Activated CD8-positive, alpha-beta T cell treated with anti-CD3 and anti-CD28 coated beads for 36 hours (primary cell): ENCODE data around the gene FAM83G. TPM values are rescaled to one million over a fixed set of nuclear protein-coding genes. Genes with fewer than 3 reads are reported as not detected.

Source experiments
- ATAC-seq: fragments of 200-7000 bp; cut with Tn5 transposase; one replicate; pipeline ENCODE4 v1.10.0; 2021; ENCODE audit warnings: mild to moderate bottlenecking, moderate library complexity
- CTCF ChIA-PET: fragments of 350-600 bp; sonication (Branson Sonifier 250); formaldehyde crosslinking; loops from one replicate; lab custom pipeline; 2021; ENCODE audit warnings: antibody characterized with exemption; lab: Charles Lee
- POLR2A ChIA-PET: fragments of 350-600 bp; sonication (Branson Sonifier 250); formaldehyde crosslinking; loops from one replicate; lab custom pipeline; 2021; ENCODE audit warnings: antibody characterized with exemption; lab: Charles Lee
- DNase-seq: peaks from one replicate; pipeline ENCODE4 v3.0.0-alpha.2; 2020
- H3K27ac Mint-ChIP-seq: one replicate; pipeline ENCODE4 v1.8.0; 2021; ENCODE audit warnings: mild to moderate bottlenecking, mixed read lengths
- H3K27me3 Mint-ChIP-seq: one replicate; pipeline ENCODE4 v1.8.0; 2021; ENCODE audit warnings: mixed read lengths
- H3K36me3 Mint-ChIP-seq: one replicate; pipeline ENCODE4 v1.8.0; 2021; ENCODE audit warnings: low read depth, mixed read lengths
- H3K4me1 Mint-ChIP-seq: one replicate; pipeline ENCODE4 v1.8.0; 2021; ENCODE audit warnings: low read depth, mixed read lengths
- H3K4me3 Mint-ChIP-seq: one replicate; pipeline ENCODE4 v1.8.0; 2021; ENCODE audit warnings: mild to moderate bottlenecking, moderate library complexity, mixed read lengths
- H3K9me3 Mint-ChIP-seq: one replicate; pipeline ENCODE4 v1.8.0; 2021; ENCODE audit warnings: mixed read lengths
- CTCF ChIP-seq: fragments of 200-600 bp; IDR thresholded peaks from one replicate; pipeline ENCODE4 v1.8.0; 2022; ENCODE audit warnings: antibody characterized with exemption, mild to moderate bottlenecking
- intact Hi-C: fragments of 100-400 bp; cut with micrococcal nuclease; formaldehyde crosslinking; loops from one replicate; pipeline ENCODE4 v1.10.0; 2022
- total RNA-seq, 2 experiments: library from RNA; stranded (reverse); gene quantifications; one replicate each; pipeline ENCODE4 v1.2.3, GENCODE V29; 2021

FAM83G gene
- total RNA-seq, 2 experiments from 2014 or later = 11.9 to 12.1 TPM

- Mint-ChIP-seq H3K4me3 (peak overlapping the region; percentile 63), H3K27ac (peak overlapping the region; percentile 81), H3K27me3 (no peaks in the 10 kb centered on the region), H3K4me1 (peaks cover 23% of the 10 kb centered on the region), H3K36me3 (peaks cover 18% of the 10 kb centered on the region), H3K9me3 (peaks cover 3% of the 10 kb centered on the region)
- intact Hi-C loops = no loop called here
- no peak for ATAC-seq
- CTCF ChIA-PET = interaction anchor here (2.3 kb wide), 1 partner anchor 44 kb away, joined by 16 read pairs; no protein-coding TSS in a partner anchor
- TF ChIP-seq CTCF = no peak
- DNase-seq = no peak
- POLR2A ChIA-PET = interaction anchor here (0.9 to 1.9 kb wide), 9 partner anchors 9 to 44 kb away, joined by 3 to 14 read pairs (median 6); no protein-coding TSS in a partner anchor
Measured at GRCh38 chr17:19005137-19005773, 691 bp upstream of the FAM83G start.

- H3K27ac Mint-ChIP-seq = peak overlapping the region; percentile 91
- ATAC-seq = peak; percentile 8
- intact Hi-C loops = no loop called here
Measured at GRCh38 chr17:19003543-19004420, 782 bp downstream of the FAM83G start.

GRCh38 chr17:19002805-19003542 is 1.6 kb downstream of the FAM83G start:
- POLR2A ChIA-PET = no interaction called here
- peak overlapping the region; percentile 83 for H3K4me3 Mint-ChIP-seq
- peaks cover 23% of the 10 kb centered on the region for H3K4me1 Mint-ChIP-seq
- DNase-seq (peak; percentile 34), ATAC-seq (peak; percentile 35)
- H3K36me3 Mint-ChIP-seq = peaks cover 18% of the 10 kb centered on the region
- peaks cover 3% of the 10 kb centered on the region for H3K9me3 Mint-ChIP-seq
- no peak overlapping the region for H3K27ac Mint-ChIP-seq
- intact Hi-C loops = no loop called here
- no peak for TF ChIP-seq CTCF
- no peaks in the 10 kb centered on the region for H3K27me3 Mint-ChIP-seq
- CTCF ChIA-PET = interaction anchor here (0.7 to 2.3 kb wide), 5 partner anchors 9 to 42 kb away, joined by 3 to 16 read pairs (median 3); no protein-coding TSS in a partner anchor

More at GRCh38 chr17:19003543-19004420, 782 bp downstream of the FAM83G start:
- POLR2A ChIA-PET = interaction anchor here (1.0 to 1.9 kb wide), 7 partner anchors 8 to 43 kb away, joined by 3 to 14 read pairs (median 6); no protein-coding TSS in a partner anchor
- DNase-seq = peak; percentile 49
- Mint-ChIP-seq H3K27me3 (no peaks in the 10 kb centered on the region), H3K36me3 (peaks cover 18% of the 10 kb centered on the region), H3K4me1 (peaks cover 23% of the 10 kb centered on the region), H3K9me3 (peaks cover 3% of the 10 kb centered on the region), H3K4me3 (peak overlapping the region; percentile 83)
- TF ChIP-seq CTCF = no peak
- CTCF ChIA-PET = interaction anchor here (0.7 to 2.3 kb wide), 3 partner anchors 10 to 43 kb away, joined by 3 to 16 read pairs (median 3); no protein-coding TSS in a partner anchor

- intact Hi-C loops = no loop called here
- DNase-seq (no peak), ATAC-seq (no peak)
- Mint-ChIP-seq H3K36me3 (peaks cover 22% of the 10 kb centered on the region), H3K9me3 (peaks cover 3% of the 10 kb centered on the region), H3K4me1 (peaks cover 23% of the 10 kb centered on the region), H3K27ac (no peak overlapping the region), H3K27me3 (no peaks in the 10 kb centered on the region), H3K4me3 (peak overlapping the region; percentile 83)
- ChIA-PET POLR2A (interaction anchor here (1.1 kb wide), 1 partner anchor 20 kb away, joined by 3 read pairs; no protein-coding TSS in a partner anchor), CTCF (interaction anchor here (1.0 to 2.2 kb wide), 3 partner anchors 12 to 41 kb away, joined by 3 to 9 read pairs (median 4); no protein-coding TSS in a partner anchor)
- no peak for TF ChIP-seq CTCF
Measured at GRCh38 chr17:19001907-19002590, 2.5 kb downstream of the FAM83G start.
